Activated naive CD8-positive, alpha-beta T cell treated with anti-CD3 and anti-CD28 coated beads, Interleukin-2, amount 50 U/mL, for 16 hours (primary cell): ENCODE results near the gene SLC16A6.
"Not testable (repeated sequence)": the region's sequence is repeated elsewhere in the genome, so short reads cannot be mapped to it uniquely, and the experiment has no call there.

Experiments used
- DNase-seq: peaks from one replicate; pipeline ENCODE4 v3.0.0-alpha.2; 2020; ENCODE audit warnings: low read depth, low spot score

The SLC16A6 gene

DNA sequence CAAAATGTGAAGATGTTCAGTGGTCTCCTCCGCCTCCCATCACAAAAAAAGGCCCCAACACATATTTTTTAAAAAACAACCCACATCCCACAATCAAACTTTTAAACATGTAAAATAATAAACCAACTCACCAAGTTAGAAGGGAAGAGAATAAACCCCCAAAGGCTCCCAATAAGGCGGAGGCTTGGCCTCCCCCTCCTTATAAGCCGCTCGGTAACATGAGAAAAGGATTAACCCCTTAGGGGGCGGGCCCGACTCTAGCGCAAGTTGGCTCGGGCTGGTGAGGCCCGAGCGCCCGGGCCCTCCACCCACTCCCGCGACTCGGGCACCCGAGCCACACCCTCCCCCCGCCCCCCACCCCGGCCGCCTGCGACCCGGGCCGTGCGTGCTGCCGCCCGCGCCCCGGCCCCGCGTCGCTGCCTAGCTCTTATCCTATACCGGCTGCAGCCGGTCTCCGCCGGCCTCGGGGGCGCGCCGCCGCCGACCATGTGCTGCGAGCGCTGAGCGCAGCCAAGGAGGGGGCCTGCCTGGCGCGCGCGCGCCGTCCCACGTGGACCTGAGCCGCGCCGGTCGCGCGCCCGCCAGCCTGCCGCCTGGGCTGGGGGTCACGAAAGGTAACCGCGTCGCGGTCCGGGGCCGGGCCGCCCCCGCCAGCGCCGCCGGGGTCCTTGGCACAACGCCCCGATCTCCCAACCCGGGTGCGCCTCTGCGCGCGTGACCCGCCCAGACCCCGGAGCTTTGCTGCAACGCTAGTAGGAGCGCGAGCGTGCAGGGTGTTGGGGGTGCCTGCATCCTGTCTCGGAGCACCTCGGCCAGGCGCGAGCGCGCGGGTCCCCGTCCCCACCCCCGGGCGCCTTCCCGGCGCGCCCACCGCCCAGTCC lies at the start of gene SLC16A6, which contains the start of gene ARSG:
SLC16A6 (minus strand) TSS at position 173 of the 881 bp plus-strand sequence. CDS start 12,807 bp downstream, outside the sequence.
ARSG (plus strand) TSS at position 541 of the 881 bp plus-strand sequence. CDS start 15,999 bp downstream, outside the sequence.
- peak; percentile 66 for DNase-seq

DNA sequence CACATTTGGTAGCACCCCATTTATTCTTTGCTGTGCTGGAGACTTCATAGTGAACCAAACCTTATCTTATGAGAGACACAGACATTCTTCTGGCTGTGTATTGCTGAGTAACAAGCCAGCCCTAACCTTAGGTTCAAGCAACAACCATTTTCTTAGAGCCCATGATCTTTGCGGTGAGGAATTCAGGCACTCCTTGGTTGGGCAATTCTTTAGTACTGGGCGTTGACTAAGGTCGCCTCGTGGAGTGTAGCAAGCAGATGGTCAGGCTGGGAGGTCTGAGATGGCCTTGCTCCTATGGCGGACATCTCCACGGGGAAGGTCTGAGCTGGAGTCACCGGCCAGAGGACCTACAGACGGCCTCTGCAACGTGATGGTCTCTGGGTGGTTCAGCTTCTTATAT lies 43.5 kb upstream of the SLC16A6 start:
- no peak for DNase-seq

- not testable (repeated sequence) for DNase-seq
Observed at GRCh38 chr17:68331932-68332331, 41.0 kb upstream of the SLC16A6 start.

DNA sequence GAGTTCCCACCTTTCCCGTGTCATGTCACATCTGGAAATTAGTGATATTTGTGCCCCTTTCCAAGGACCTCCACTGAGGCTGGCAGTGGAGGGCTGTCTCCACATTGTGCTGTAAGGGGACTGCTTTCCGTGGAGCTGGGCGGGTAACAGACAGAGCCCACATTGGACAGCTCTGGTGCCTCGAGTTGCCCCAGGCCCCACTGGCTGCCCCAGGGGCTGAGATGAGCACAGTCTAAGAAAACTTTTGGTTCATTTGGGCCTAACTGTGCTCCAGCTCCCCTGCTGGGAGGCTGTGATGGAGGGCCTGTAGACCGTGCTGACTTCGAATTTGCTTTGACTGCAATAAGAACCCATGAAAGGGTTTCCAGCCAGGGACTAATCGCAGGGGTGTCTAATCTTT lies 38.4 kb upstream of the SLC16A6 start:
- no peak for DNase-seq

DNA sequence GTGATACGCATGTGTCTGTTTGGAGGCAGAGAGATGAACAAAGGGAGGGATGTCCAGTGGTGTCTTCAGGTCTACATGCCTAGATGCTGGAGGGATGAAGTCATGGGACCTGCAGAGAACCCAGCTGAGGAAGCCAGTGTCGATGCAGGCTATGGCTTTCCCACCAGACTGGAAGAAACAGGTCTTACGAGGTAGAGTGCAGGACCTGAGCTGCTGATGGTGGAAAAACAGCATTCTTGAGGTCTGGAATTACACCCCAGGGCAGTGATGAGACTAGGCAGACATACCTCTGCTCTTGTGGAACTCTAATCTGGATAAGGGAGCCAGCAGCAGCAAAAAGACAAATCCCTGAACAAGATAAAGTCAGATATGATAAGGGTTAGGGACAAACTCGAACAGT lies 37.7 kb upstream of the SLC16A6 start:
- DNase-seq: no peak

DNA sequence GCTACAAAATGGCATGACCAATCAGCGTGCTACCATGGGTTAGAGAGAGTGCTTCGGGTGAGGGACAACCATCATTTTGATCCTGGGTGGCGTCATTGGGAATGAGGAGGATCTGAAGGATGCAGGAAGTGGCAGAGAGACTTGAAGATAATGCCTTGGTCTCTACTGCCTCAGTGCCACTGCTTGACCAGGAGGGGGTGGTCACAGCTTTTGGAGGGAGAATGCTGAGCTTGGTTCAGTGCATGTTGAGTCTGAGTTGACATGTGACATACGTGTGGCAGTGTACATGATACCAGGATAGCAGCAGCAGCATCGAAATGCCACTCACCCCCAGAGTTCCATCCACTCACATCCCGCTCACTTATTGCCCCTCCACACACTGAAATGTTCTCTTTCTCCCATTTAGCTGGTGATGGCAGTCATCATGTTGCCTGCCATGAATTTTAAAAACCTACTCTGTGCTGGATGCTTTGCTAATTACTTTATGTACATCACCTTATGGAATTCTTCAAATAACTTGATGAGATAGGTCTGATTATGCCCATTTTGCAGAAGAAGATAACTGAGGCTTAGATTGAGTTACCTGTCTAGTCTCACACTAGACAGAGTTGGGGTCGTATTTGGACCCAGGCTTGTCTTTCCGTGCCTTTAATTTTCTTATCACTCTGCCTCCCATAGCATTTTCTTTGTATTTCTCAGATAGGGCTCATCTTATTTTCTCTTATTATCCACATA lies 37.1 kb upstream of the SLC16A6 start:
- DNase-seq: no peak

- DNase-seq: no peak
Observed at GRCh38 chr17:68326681-68327080, 35.8 kb upstream of the SLC16A6 start.

DNA sequence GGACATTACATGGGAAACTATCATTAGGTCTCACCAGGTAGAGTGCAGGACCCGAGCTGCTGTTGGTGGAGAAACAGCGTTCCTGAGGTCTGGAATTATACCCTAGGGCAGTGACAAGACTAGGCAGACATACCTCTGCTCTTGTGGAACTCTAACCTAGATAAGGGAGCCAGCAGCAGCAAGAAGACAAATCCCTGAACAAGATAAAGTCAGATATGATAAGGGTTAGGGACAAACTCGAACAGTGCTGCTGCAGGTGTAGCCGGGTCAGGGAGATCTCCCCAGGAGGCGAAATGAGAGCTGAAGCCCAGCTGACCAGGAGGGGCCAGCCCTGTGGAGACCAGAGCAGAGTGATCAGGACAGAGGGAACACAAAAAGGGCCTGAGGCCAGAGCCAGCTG lies 35.0 kb upstream of the SLC16A6 start:
- no peak for DNase-seq

- DNase-seq: no peak
Observed at GRCh38 chr17:68324654-68325336, 33.9 kb upstream of the SLC16A6 start.

GRCh38 chr17:68324114-68324513 lies 33.2 kb upstream of the SLC16A6 start:
- no peak for DNase-seq

DNA sequence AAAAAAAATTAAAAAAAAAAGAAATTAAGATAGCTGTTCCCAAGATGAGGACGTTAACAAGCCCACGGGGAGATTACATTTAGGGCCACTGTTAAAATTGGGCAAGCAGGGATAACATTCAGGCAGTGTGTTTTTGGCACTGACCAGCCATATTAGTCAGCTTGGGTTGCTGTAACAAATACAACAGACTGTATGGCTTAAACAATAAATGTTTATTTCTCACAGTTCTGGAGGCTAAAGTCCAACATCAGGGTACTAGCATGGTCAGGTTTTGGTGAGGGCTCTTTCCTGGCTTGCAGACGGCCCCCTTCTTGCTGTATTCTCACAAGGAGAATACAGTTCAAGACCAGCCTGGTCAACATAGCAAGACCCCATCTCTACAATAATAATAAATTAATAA lies 31.7 kb upstream of the SLC16A6 start:
- no peak for DNase-seq

GRCh38 chr17:68321556-68321954 lies 30.6 kb upstream of the SLC16A6 start:
- no peak for DNase-seq

- no peak for DNase-seq
Observed at GRCh38 chr17:68320943-68321555, 30.1 kb upstream of the SLC16A6 start.

GRCh38 chr17:68320311-68320865 lies 29.5 kb upstream of the SLC16A6 start:
- no peak for DNase-seq

- DNase-seq: no peak
Observed at GRCh38 chr17:68319410-68320162, 28.7 kb upstream of the SLC16A6 start.

GRCh38 chr17:68318103-68318991 lies 27.4 kb upstream of the SLC16A6 start:
- no peak for DNase-seq

- no peak for DNase-seq
Observed at GRCh38 chr17:68317458-68317857, 26.5 kb upstream of the SLC16A6 start.

DNA sequence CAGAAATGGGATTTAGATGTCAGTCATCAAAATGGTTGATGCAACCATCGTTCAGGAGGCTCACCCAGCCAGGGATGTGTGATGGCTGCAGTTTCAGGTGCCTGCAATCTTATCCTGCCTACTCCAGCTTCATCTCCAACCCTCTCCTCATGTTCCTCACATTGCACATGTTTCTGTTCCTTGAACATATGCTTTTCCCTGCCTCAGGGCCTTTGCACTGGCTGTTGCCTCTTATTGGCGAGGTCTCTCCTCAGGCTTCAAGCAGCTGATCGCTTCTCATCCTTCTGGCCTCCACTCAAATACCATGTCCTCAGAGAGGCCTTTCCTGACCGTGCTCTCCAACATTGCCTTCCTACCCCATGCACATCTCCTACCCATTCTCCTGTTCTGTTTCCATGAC lies 25.0 kb upstream of the SLC16A6 start:
- no peak for DNase-seq

DNA sequence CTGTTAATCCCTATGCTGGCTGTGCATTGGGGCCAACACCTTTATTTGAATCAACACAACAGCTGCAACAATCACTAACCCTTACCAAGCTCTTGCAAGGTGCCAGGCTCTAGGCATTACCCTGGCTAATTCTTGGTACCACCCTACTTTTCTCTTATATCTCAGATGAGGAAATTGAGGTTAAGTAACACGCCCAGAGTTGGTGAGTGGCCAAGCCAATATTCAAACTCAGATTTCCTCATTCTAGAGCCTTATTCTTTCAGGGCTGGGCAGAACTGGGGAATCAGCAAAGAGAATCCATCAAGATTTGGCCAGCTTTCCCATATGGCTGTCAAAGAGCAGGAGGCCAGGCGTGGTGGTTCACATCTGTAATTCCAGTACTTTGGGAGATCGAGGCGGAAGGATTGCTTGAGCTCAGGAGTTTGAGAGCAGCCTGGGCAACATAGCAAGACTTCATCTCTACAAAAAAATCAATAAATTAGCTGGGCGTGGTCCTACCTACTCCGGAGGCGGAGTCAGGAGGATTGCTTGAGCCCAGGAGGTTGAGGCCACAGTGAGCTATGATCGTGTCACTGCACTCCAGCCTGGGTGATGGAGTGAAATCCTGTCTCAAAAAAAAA lies 24.1 kb upstream of the SLC16A6 start:
- DNase-seq: no peak
